RCC 7860 (cell line): Measurements from ENCODE around the gene GLRA1.

Source experiments
- DNase-seq: peaks from one replicate; pipeline ENCODE4 v3.0.0-alpha.2; 2015; ENCODE audit warnings: low spot score
- FAIRE-seq: peaks from 2 replicates; lab custom pipeline; 2012; peaks lifted over from hg19 to GRCh38; lab: Jason Lieb, UNC

Gene GLRA1

GRCh38 chr5:151924564-151925301 is at the start of gene GLRA1:
Gene GLRA1 (minus strand): TSS chr5:151924851. CDS start chr5:151924549, 302 bp downstream.
- DNase-seq (no peak), FAIRE-seq (no peak)

GRCh38 chr5:151970885-151971284 is 46.2 kb upstream of the GLRA1 start:
- FAIRE-seq (no peak), DNase-seq (no peak)

- FAIRE-seq (no peak), DNase-seq (no peak)
These were observed 43.2 kb upstream of the GLRA1 start for GRCh38 chr5:151967865-151968264.

GRCh38 chr5:151966046-151966445 is 41.4 kb upstream of the GLRA1 start:
- DNase-seq (no peak), FAIRE-seq (no peak)

GRCh38 chr5:151964471-151964870 is 39.8 kb upstream of the GLRA1 start:
- FAIRE-seq (no peak), DNase-seq (no peak)

DNA sequence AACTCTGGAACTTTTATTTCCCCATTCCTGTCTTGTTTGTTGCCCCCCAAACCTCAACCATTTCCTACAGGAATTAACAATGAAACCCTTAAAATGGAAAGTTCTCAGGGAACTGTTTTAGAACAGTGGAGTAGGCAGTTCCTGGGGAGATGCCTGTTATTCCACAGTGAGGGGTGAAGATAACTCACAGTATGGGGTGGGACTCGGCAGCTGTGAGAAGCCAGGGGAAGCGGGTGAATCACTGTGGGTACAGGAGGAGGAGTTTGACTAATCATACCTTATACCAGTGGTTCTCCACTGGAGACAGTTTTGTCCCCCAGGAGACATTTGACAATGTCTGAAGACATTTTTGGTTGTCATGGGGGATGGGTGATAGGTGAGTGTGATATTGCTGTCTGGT is 36.9 kb upstream of the GLRA1 start:
- FAIRE-seq: no peak
- no peak for DNase-seq

GRCh38 chr5:151958111-151958510 is 33.5 kb upstream of the GLRA1 start:
- DNase-seq (no peak), FAIRE-seq (no peak)

DNA sequence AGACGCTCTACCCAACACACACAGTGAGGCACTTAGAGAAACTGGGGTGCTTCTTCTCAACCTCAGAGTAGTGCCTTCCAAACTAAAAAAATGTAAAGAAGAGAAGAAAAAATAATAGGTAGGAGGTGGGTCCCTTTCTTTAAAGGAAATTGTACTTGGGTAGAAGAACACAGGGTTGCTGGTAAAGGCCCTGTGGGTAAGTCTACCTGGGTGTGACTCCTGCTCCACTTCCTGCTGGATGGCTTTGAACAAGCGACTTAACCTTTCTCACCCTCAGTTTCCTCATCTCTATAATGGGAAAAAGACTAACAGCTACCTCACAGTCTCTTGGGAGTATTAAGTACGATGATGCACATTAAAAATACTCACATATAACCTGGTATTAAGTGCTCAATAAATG is 32.1 kb upstream of the GLRA1 start:
- DNase-seq (no peak), FAIRE-seq (no peak)

- no peak for DNase-seq
- no peak for FAIRE-seq
These were observed 29.6 kb upstream of the GLRA1 start for GRCh38 chr5:151954255-151954654.

GRCh38 chr5:151953833-151954232 is 29.2 kb upstream of the GLRA1 start:
- DNase-seq (no peak), FAIRE-seq (no peak)

DNA sequence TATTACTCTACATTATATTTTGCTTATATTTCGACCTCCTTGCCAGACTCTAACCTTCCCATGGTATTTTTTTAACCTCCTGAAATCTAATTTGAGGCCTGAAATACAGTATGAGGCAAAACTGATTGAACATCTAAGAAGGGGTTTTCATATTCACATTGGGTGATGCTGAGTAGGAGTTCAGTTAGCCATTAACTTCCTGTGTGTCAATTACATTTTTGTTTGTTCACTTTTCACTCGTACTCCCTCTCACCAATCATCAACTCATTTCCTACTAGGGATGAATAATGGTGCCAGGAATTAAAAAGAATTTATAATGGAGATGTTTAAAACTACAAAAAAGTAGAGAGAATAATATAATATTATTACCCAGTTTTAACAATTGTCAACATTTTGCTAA is 27.6 kb upstream of the GLRA1 start:
- no peak for DNase-seq
- FAIRE-seq: no peak

GRCh38 chr5:151950706-151951105 is 26.1 kb upstream of the GLRA1 start:
- FAIRE-seq (no peak), DNase-seq (no peak)

GRCh38 chr5:151949701-151950308 is 25.2 kb upstream of the GLRA1 start:
- FAIRE-seq: no peak
- no peak for DNase-seq

DNA sequence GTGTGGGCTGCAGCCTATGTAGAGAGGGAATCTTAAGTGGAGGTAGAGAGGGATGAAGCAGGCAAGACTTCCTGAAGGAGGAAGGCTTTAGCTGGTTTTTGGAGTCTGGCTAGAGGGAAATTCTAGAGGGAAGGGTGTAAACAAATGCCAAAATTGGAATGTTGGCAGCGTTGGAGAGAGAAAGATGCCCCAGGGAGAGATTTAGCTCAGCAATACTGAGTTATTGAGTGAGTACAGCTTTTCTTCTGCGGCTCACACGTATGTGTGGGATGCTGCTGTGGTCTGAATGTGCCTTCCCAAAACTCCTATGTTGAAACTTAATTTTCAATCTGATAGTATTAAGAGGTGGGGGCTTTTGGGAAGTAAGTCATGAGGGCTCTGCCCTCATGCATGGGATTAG is 24.5 kb upstream of the GLRA1 start:
- no peak for DNase-seq
- no peak for FAIRE-seq

GRCh38 chr5:151947931-151948608 is 23.4 kb upstream of the GLRA1 start:
- FAIRE-seq (no peak), DNase-seq (no peak)

DNA sequence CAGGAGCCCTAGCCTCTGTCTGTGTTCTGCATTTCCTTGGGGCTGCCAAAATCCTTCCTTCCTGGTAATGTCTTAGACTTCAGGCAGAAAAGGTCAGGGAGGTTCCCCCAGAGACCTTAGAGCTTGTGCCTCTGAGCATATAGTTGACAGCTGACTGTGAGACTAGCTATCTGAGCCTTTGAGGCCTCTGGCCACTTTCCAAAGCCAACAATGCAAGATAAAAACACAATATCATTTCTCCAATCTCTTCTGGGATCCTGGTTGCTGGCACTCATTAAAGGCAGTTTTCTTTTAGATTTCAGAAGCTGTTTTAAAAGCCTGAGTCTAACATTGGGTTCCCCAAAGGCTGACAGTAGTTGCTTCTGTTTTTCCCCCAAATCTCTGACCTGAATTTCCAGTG is 13.2 kb upstream of the GLRA1 start:
- DNase-seq: no peak
- no peak for FAIRE-seq

GRCh38 chr5:151935135-151935695 is 10.6 kb upstream of the GLRA1 start:
- DNase-seq (no peak), FAIRE-seq (no peak)

GRCh38 chr5:151931260-151931659 is 6.6 kb upstream of the GLRA1 start:
- DNase-seq (no peak), FAIRE-seq (no peak)

- DNase-seq: no peak
- FAIRE-seq: no peak
These were observed 1.5 kb upstream of the GLRA1 start for GRCh38 chr5:151926188-151926587.

- no peak for DNase-seq
- FAIRE-seq: no peak
These were observed 689 bp upstream of the GLRA1 start for GRCh38 chr5:151925340-151925739.

- no peak for FAIRE-seq
- no peak for DNase-seq
These were observed 680 bp downstream of the GLRA1 start for GRCh38 chr5:151923866-151924476.
